ENCODE data around the gene FGF3.

DNA sequence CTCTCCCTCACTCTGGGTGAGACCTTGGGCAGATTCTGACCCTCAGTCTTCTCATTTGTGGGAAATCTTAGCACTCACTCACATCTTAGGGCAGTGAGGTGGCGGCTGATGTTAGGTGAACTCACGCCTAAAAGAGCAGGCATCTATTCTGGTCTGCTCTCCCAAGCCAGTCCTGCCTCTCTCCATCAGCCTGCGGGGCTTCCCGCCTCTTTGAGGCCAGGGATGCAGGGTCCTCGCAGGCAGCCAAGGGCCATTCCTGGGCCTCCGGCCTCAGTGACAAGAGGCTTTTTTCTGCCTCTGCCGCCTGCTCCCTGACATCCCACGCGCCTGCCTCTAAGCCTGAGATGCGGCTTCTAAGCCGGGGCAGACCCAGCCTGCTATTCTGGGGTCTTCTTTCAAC, 30.3 kb downstream of the FGF3 start:
- TF ChIP-seq, protein P1, sequence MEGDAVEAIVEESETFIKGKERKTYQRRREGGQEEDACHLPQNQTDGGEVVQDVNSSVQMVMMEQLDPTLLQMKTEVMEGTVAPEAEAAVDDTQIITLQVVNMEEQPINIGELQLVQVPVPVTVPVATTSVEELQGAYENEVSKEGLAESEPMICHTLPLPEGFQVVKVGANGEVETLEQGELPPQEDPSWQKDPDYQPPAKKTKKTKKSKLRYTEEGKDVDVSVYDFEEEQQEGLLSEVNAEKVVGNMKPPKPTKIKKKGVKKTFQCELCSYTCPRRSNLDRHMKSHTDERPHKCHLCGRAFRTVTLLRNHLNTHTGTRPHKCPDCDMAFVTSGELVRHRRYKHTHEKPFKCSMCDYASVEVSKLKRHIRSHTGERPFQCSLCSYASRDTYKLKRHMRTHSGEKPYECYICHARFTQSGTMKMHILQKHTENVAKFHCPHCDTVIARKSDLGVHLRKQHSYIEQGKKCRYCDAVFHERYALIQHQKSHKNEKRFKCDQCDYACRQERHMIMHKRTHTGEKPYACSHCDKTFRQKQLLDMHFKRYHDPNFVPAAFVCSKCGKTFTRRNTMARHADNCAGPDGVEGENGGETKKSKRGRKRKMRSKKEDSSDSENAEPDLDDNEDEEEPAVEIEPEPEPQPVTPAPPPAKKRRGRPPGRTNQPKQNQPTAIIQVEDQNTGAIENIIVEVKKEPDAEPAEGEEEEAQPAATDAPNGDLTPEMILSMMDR (conservative IDR thresholded peaks at IDR 0.05): no peak
- TF ChIP-seq ZFX (IDR thresholded peaks at IDR 0.05): no peak

Data from C4-2B (cell line).